Progenitor cell of endocrine pancreas (in vitro differentiated cells): ENCODE measurements around the gene CTDNEP1. TPM values are rescaled to one million over a fixed set of nuclear protein-coding genes. Genes with fewer than 3 reads are reported as not detected.
A peak's percentile ranks its signal among the peaks of the same experiment; 100 is the strongest.

Experiments used
- DNase-seq: peaks from one replicate; pipeline ENCODE4 v3.0.0; 2021; ENCODE audit warnings: low spot score; ENCODE audit not compliant: unreplicated experiment
- H3K27ac Mint-ChIP-seq: 2 replicates; pipeline ENCODE4 v1.8.0; 2021; ENCODE audit warnings: mild to moderate bottlenecking, moderate library complexity, mixed read lengths
- H3K27me3 Mint-ChIP-seq: 2 replicates; pipeline ENCODE4 v1.8.0; 2021; ENCODE audit warnings: mixed read lengths
- H3K36me3 Mint-ChIP-seq: 2 replicates; pipeline ENCODE4 v1.8.0; 2022; ENCODE audit warnings: mixed read lengths; ENCODE audit not compliant: insufficient read depth
- H3K4me1 Mint-ChIP-seq: 2 replicates; pipeline ENCODE4 v1.8.0; 2021; ENCODE audit warnings: low read depth, mixed read lengths
- H3K4me3 Mint-ChIP-seq: 2 replicates; pipeline ENCODE4 v1.8.0; 2021; ENCODE audit warnings: low read depth, mild to moderate bottlenecking, moderate library complexity, mixed read lengths
- H3K9me3 Mint-ChIP-seq: 2 replicates; pipeline ENCODE4 v1.8.0; 2021; ENCODE audit warnings: low read depth, mixed read lengths
- total RNA-seq: library from RNA; stranded (reverse); gene quantifications from 2 replicates; pipeline ENCODE4 v1.2.1, GENCODE V29; 2021
- TF ChIP-seq, protein P1 (sequence below): fragments of 200-600 bp; sonication (generic); IDR thresholded peaks from one replicate; pipeline ENCODE4 v1.5.0; 2021; ENCODE audit warnings: antibody characterized with exemption, mild to moderate bottlenecking; ENCODE audit not compliant: unreplicated experiment

The CTDNEP1 gene
- total RNA-seq, 1 donor from 2014 or later, result 137 TPM

- H3K27ac Mint-ChIP-seq, result no peak overlapping the region
- no peaks in the 10 kb centered on the region for H3K9me3 Mint-ChIP-seq
- H3K36me3 Mint-ChIP-seq, result no peaks in the 10 kb centered on the region
- H3K4me1 Mint-ChIP-seq, result peaks cover 6% of the 10 kb centered on the region
- DNase-seq, result no peak
- peaks cover 22% of the 10 kb centered on the region for H3K27me3 Mint-ChIP-seq
- H3K4me3 Mint-ChIP-seq, result no peak overlapping the region
- TF ChIP-seq, protein P1, sequence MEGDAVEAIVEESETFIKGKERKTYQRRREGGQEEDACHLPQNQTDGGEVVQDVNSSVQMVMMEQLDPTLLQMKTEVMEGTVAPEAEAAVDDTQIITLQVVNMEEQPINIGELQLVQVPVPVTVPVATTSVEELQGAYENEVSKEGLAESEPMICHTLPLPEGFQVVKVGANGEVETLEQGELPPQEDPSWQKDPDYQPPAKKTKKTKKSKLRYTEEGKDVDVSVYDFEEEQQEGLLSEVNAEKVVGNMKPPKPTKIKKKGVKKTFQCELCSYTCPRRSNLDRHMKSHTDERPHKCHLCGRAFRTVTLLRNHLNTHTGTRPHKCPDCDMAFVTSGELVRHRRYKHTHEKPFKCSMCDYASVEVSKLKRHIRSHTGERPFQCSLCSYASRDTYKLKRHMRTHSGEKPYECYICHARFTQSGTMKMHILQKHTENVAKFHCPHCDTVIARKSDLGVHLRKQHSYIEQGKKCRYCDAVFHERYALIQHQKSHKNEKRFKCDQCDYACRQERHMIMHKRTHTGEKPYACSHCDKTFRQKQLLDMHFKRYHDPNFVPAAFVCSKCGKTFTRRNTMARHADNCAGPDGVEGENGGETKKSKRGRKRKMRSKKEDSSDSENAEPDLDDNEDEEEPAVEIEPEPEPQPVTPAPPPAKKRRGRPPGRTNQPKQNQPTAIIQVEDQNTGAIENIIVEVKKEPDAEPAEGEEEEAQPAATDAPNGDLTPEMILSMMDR, result no peak
Observed at GRCh38 chr17:7279448-7279847, 27.9 kb upstream of the CTDNEP1 start.

- DNase-seq, result no peak
- peaks cover 4% of the 10 kb centered on the region for H3K27me3 Mint-ChIP-seq
- TF ChIP-seq, protein P1, result no peak
- H3K4me1 Mint-ChIP-seq, result peaks cover 17% of the 10 kb centered on the region
- no peak overlapping the region for H3K4me3 Mint-ChIP-seq
- peak overlapping the region; percentile 42 for H3K27ac Mint-ChIP-seq
- H3K9me3 Mint-ChIP-seq, result no peaks in the 10 kb centered on the region
- H3K36me3 Mint-ChIP-seq, result no peaks in the 10 kb centered on the region
Observed at GRCh38 chr17:7266784-7267183, 15.2 kb upstream of the CTDNEP1 start.

DNA sequence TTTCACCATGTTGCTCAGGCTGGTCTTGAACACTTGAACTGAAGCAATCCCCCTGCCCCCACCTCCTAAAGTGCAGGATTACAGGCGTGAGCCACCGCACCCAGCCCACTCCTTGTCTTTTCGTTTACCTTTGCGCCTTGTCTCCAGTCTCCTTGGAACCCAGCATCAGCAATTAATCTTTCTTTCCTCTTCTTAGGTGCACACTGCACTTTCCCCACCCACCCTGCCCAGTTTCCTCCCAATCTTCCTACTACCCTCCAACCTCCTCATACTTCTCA lies 12.2 kb upstream of the CTDNEP1 start:
- no peaks in the 10 kb centered on the region for H3K27me3 Mint-ChIP-seq
- H3K4me3 Mint-ChIP-seq, result peak overlapping the region; percentile 99
- H3K27ac Mint-ChIP-seq, result peak overlapping the region; percentile 99
- TF ChIP-seq, protein P1, result no peak
- H3K36me3 Mint-ChIP-seq, result peaks cover 4% of the 10 kb centered on the region
- no peak for DNase-seq
- peaks cover 33% of the 10 kb centered on the region for H3K4me1 Mint-ChIP-seq
- no peaks in the 10 kb centered on the region for H3K9me3 Mint-ChIP-seq

GRCh38 chr17:7262935-7263800 lies 11.6 kb upstream of the CTDNEP1 start:
- Mint-ChIP-seq H3K4me3 (peak overlapping the region; percentile 99), H3K27ac (peak overlapping the region; percentile 99), H3K27me3 (no peaks in the 10 kb centered on the region), H3K36me3 (peaks cover 4% of the 10 kb centered on the region), H3K9me3 (no peaks in the 10 kb centered on the region), H3K4me1 (peaks cover 36% of the 10 kb centered on the region)
- TF ChIP-seq, protein P1, result no peak
- DNase-seq, result peak; percentile 54

DNA sequence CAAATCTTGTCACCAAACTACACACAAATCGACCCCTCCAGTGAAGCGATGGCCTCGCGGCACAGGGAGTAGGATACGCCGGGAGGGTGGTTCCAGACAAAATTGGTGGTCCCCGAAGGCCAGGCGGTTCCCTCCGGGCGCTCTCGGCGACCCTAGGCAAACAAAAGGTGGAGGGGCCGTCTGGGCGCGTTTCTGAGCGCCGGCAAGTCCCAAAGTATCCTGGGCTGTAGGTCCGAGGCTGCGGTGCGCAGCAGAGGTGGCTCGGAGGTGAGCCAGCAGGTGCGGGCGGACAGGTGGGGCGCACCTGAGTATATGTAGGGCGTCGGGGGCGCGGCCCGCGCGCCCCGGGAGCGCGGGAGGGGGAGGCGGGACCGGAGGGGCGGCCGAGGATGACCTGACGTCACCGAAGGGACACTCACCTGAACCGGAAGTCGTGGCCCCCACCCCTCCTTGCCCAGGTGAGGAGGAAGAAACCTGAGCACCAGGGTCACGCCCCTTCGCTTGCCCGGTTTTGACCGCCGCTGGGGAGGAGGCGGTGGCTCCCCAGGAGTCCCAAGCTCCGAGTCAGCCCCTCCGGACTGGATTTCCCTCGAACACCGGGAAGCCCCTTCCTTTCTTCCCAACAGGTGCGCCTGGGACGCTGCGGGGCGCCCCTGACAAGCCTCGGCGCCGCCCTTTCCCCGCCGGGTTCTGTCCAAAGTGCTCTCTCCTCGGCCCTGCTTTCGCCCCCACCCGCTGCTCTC lies 10.8 kb upstream of the CTDNEP1 start, which contains the start of gene CLDN7:
TSS of gene CLDN7 (minus strand) at position 287 of the 743 bp plus-strand sequence. CDS start 435 bp downstream, outside the sequence.
- Mint-ChIP-seq H3K4me1 (peaks cover 36% of the 10 kb centered on the region), H3K27ac (peak within 1 kb of the TSS; percentile 99), H3K27me3 (no peaks in the 10 kb centered on the region), H3K9me3 (no peaks in the 10 kb centered on the region), H3K36me3 (peaks cover 4% of the 10 kb centered on the region), H3K4me3 (peak within 1 kb of the TSS; percentile 99)
- peak; percentile 86 for DNase-seq
- TF ChIP-seq, protein P1, result peak; percentile 49
